ENCODE measurements around the gene NELL2. TPM values are rescaled to one million over a fixed set of nuclear protein-coding genes. Genes with fewer than 3 reads are reported as not detected.

The NELL2 gene
- total and polyA plus RNA-seq, 10 of the 15 experiments (the other 5 are each of a cell fraction or from before 2014, with no cell fraction given) = 0.27 to 2.3 (median 0.76) TPM

DNA sequence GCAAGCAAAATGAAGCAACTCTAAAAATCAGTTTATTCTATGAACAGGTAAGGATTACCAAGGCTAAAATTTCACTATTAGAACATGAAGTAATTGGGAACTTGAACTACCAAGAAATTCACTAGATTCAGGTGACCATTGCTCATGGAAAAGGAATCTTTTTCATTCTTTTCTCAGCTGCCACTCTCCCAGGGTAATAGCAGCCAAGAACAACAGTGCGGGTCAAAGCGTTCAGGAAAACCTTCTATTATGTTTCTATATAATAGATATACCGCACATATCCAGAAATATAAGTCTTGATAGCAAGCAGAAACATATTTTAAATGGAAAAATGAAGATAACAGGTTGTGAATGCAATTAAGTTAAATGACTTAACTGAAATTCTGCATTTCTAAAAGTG is 125.6 kb downstream of the NELL2 start:
- Histone ChIP-seq H3K27me3 (replicated peaks in 1 of 2; ENCODE audit: control insufficient read depth in 2 of 2, insufficient read depth in 2 of 2, low read length in 1 of 2) (no peaks in the 10 kb centered on the region), H3K4me2 (ENCODE audit: control insufficient read depth, insufficient read depth) (no peak overlapping the region), H3K9ac (ENCODE audit: control insufficient read depth, insufficient read depth, low read length) (no peak overlapping the region), H3K9me3 (replicated peaks; ENCODE audit: control insufficient read depth, insufficient read depth, low read length) (no peaks in the 10 kb centered on the region), H3K79me2 (ENCODE audit: control insufficient read depth, insufficient read depth, low read length) (no peaks in the 10 kb centered on the region), H2AFZ (ENCODE audit: control insufficient read depth, low read depth, low read length) (no peak overlapping the region), H3K4me1 (ENCODE audit: control insufficient read depth, insufficient read depth, low read length) (no peaks in the 10 kb centered on the region), H3K36me3 (ENCODE audit: control insufficient read depth in 2 of 2, insufficient read depth in 2 of 2, low read length in 1 of 2) (no peaks in the 10 kb centered on the region), H3K27ac (ENCODE audit: control insufficient read depth, insufficient read depth) (no peak overlapping the region), H4K20me1 (ENCODE audit: control insufficient read depth, insufficient read depth) (no peaks in the 10 kb centered on the region), H3K4me3 (no peak overlapping the region)
- ChIA-PET SMC1A (ENCODE audit: uncharacterized antibody, unreplicated experiment) (interaction anchor here (0.6 kb wide), 1 partner anchor 689 kb away, joined by 3 read pairs; no protein-coding TSS in a partner anchor), CTCF (no interaction called here), RAD21 (ENCODE audit: unreplicated experiment) (no interaction called here), POLR2A (no interaction called here)
- BruUV-seq (replicated peaks) = no TSS peak
- 49% methylated on average over 3 of the region's 3 CpGs for WGBS (ENCODE audit: insufficient coverage, insufficient replicate concordance, low lambda C conversion rate, missing lambda C conversion rate)
- intact Hi-C loops (cut with micrococcal nuclease; ENCODE audit: unreplicated experiment) = no loop called here
- no peak for DNase-seq (ENCODE audit: low read depth, low spot score)
- in situ Hi-C loops (cut with MboI) = no loop called here
- ATAC-seq = no peak
- no peak for FAIRE-seq
- no peak for TF ChIP-seq JUNB (IDR thresholded peaks at IDR 0.05)
- TF ChIP-seq SRF (IDR thresholded peaks at IDR 0.05; ENCODE audit: low read depth in 2 of 2, low read length in 2 of 2) = no peak
- no peak for TF ChIP-seq ZZZ3 (IDR thresholded peaks at IDR 0.05; ENCODE audit: control insufficient read depth, insufficient read length, low read depth)
- TF ChIP-seq, protein P1, sequence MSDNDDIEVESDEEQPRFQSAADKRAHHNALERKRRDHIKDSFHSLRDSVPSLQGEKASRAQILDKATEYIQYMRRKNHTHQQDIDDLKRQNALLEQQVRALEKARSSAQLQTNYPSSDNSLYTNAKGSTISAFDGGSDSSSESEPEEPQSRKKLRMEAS (IDR thresholded peaks at IDR 0.05; ENCODE audit: low read depth, low read length) = no peak
- TF ChIP-seq, protein P2, sequence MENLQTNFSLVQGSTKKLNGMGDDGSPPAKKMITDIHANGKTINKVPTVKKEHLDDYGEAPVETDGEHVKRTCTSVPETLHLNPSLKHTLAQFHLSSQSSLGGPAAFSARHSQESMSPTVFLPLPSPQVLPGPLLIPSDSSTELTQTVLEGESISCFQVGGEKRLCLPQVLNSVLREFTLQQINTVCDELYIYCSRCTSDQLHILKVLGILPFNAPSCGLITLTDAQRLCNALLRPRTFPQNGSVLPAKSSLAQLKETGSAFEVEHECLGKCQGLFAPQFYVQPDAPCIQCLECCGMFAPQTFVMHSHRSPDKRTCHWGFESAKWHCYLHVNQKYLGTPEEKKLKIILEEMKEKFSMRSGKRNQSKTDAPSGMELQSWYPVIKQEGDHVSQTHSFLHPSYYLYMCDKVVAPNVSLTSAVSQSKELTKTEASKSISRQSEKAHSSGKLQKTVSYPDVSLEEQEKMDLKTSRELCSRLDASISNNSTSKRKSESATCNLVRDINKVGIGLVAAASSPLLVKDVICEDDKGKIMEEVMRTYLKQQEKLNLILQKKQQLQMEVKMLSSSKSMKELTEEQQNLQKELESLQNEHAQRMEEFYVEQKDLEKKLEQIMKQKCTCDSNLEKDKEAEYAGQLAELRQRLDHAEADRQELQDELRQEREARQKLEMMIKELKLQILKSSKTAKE (IDR thresholded peaks at IDR 0.05; ENCODE audit: low read depth, poor library complexity, severe bottlenecking) = no peak
- no peak for TF ChIP-seq BHLHE40 (IDR thresholded peaks at IDR 0.05; ENCODE audit: borderline replicate concordance in 1 of 2, low read depth in 2 of 2, low read length in 1 of 2)
- TF ChIP-seq EGR1 (IDR thresholded peaks at IDR 0.05; ENCODE audit: borderline replicate concordance in 1 of 2, low read depth in 2 of 2, low read length in 2 of 2) = no peak
- no peak for TF ChIP-seq ZNF217 (IDR thresholded peaks at IDR 0.05)
- no peak for TF ChIP-seq SUZ12 (IDR thresholded peaks at IDR 0.05; ENCODE audit: unreplicated experiment)
- no peak for TF ChIP-seq RB1 (IDR thresholded peaks at IDR 0.05; ENCODE audit: borderline replicate concordance)
- TF ChIP-seq FOXK2 (IDR thresholded peaks at IDR 0.05) = no peak
- no peak for TF ChIP-seq ESRRA (IDR thresholded peaks at IDR 0.05; ENCODE audit: low read length)
- TF ChIP-seq GABPA (IDR thresholded peaks at IDR 0.05; ENCODE audit: low read depth) = no peak
- TF ChIP-seq YY1 (IDR thresholded peaks at IDR 0.05; ENCODE audit: low read depth, low read length) = no peak
- TF ChIP-seq, protein P3, sequence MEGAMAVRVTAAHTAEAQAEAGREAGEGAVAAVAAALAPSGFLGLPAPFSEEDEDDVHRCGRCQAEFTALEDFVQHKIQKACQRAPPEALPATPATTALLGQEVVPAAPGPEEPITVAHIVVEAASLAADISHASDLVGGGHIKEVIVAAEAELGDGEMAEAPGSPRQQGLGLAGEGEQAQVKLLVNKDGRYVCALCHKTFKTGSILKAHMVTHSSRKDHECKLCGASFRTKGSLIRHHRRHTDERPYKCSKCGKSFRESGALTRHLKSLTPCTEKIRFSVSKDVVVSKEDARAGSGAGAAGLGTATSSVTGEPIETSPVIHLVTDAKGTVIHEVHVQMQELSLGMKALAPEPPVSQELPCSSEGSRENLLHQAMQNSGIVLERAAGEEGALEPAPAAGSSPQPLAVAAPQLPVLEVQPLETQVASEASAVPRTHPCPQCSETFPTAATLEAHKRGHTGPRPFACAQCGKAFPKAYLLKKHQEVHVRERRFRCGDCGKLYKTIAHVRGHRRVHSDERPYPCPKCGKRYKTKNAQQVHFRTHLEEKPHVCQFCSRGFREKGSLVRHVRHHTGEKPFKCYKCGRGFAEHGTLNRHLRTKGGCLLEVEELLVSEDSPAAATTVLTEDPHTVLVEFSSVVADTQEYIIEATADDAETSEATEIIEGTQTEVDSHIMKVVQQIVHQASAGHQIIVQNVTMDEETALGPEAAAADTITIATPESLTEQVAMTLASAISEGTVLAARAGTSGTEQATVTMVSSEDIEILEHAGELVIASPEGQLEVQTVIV (IDR thresholded peaks at IDR 0.05; ENCODE audit: borderline replicate concordance, partially characterized antibody) = no peak
- no peak for TF ChIP-seq KAT2A (conservative IDR thresholded peaks at IDR 0.05; ENCODE audit: control insufficient read depth, low read depth, low read length)
- TF ChIP-seq SMARCA5 (IDR thresholded peaks at IDR 0.05) = no peak
- TF ChIP-seq, protein P4, sequence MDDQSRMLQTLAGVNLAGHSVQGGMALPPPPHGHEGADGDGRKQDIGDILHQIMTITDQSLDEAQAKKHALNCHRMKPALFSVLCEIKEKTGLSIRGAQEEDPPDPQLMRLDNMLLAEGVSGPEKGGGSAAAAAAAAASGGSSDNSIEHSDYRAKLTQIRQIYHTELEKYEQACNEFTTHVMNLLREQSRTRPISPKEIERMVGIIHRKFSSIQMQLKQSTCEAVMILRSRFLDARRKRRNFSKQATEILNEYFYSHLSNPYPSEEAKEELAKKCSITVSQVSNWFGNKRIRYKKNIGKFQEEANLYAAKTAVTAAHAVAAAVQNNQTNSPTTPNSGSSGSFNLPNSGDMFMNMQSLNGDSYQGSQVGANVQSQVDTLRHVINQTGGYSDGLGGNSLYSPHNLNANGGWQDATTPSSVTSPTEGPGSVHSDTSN (IDR thresholded peaks at IDR 0.05; ENCODE audit: insufficient replicate concordance, low read depth, low read length) = no peak
- TF ChIP-seq LARP7 (IDR thresholded peaks at IDR 0.05) = no peak
